Kidney (tissue), 2 donors: ENCODE measurements around the gene SNX15. TPM values are rescaled to one million over a fixed set of nuclear protein-coding genes. Genes with fewer than 3 reads are reported as not detected.

Experiments
- microRNA-seq: library from miRNA; unstranded; fragments of <30 nt; microRNA quantifications from one replicate; pipeline ENCODE4 v1.2.0, GENCODE V29; 2020
- polyA plus RNA-seq: library from polyadenylated mRNA; stranded (reverse); fragments of 350-450 nt; fragmentation: Illumina TruSeq; extraction: RNeasy Lipid Tissue Mini Kit (QIAGEN cat#74804); gene quantifications from one replicate; pipeline ENCODE4 v1.2.3, GENCODE V29; 2014; ENCODE audit warnings: low read depth, low replicate concordance; ENCODE audit not compliant: insufficient read depth
- total RNA-seq: library from RNA; stranded (reverse); fragmentation: NEBNext Ultra II Directional; extraction: Animal tissue kit (Norgen Biotek cat#: 25700); gene quantifications from one replicate; pipeline ENCODE4 v1.2.1, GENCODE V29; 2021
- donor health status: DM: yes; HTN: yes; CAD: no.

Gene SNX15
- total and polyA plus RNA-seq, 2 donors from 2014 or later: 27.7 to 29.6 TPM

Small RNAs within 50 kb of the gene (microRNA-seq; reads per million reads assigned to microRNA genes)
- not detected for gene MIR6879

Other genes starting within 250 kb of the SNX15 start
- 320 TPM for gene SF1, start 248.9 kb upstream of the SNX15 start, total RNA-seq
- gene SF1, start 248.9 kb upstream of the SNX15 start, polyA plus RNA-seq: 87.5 TPM
- 12.5 TPM for gene MAP4K2, start 224.2 kb upstream of the SNX15 start, total RNA-seq
- gene MAP4K2, start 224.2 kb upstream of the SNX15 start, polyA plus RNA-seq: 15.4 TPM
- gene MEN1, start 216.9 kb upstream of the SNX15 start, total RNA-seq: 20.9 TPM
- gene MEN1, start 216.9 kb upstream of the SNX15 start, polyA plus RNA-seq: 24.0 TPM
- gene CDC42BPG, start 182.8 kb upstream of the SNX15 start, total RNA-seq: 20.7 TPM
- 4.5 TPM for gene CDC42BPG, start 182.8 kb upstream of the SNX15 start, polyA plus RNA-seq
- 76.1 TPM for gene EHD1, start 148.8 kb upstream of the SNX15 start, total RNA-seq
- gene EHD1, start 148.8 kb upstream of the SNX15 start, polyA plus RNA-seq: 48.9 TPM
- 26.9 TPM for gene ATG2A, start 110.2 kb upstream of the SNX15 start, total RNA-seq
- 16.8 TPM for gene ATG2A, start 110.2 kb upstream of the SNX15 start, polyA plus RNA-seq
- gene PPP2R5B, start 102.8 kb upstream of the SNX15 start, total RNA-seq: 21.2 TPM
- 16.8 TPM for gene PPP2R5B, start 102.8 kb upstream of the SNX15 start, polyA plus RNA-seq
- gene GPHA2, start 91.5 kb upstream of the SNX15 start, total RNA-seq: not detected
- gene GPHA2, start 91.5 kb upstream of the SNX15 start, polyA plus RNA-seq: 0.99 TPM
- gene MAJIN, start 55.3 kb upstream of the SNX15 start, total RNA-seq: not detected
- 0.80 TPM for gene MAJIN, start 55.3 kb upstream of the SNX15 start, polyA plus RNA-seq
- gene BATF2, start 30.5 kb upstream of the SNX15 start, total RNA-seq: 5.9 TPM
- 8.8 TPM for gene BATF2, start 30.5 kb upstream of the SNX15 start, polyA plus RNA-seq
- gene ARL2, start 13.3 kb upstream of the SNX15 start, total RNA-seq: 91.6 TPM
- 284 TPM for gene ARL2, start 13.3 kb upstream of the SNX15 start, polyA plus RNA-seq
- gene SAC3D1, start 13.8 kb downstream of the SNX15 start, total RNA-seq: 6.8 TPM
- gene SAC3D1, start 13.8 kb downstream of the SNX15 start, polyA plus RNA-seq: 13.4 TPM
- 9.4 TPM for gene NAALADL1, start 31.1 kb downstream of the SNX15 start, total RNA-seq
- 17.1 TPM for gene NAALADL1, start 31.1 kb downstream of the SNX15 start, polyA plus RNA-seq
- gene CDCA5, start 56.6 kb downstream of the SNX15 start, total RNA-seq: 1.4 TPM
- gene CDCA5, start 56.6 kb downstream of the SNX15 start, polyA plus RNA-seq: 0.43 TPM
- 31.4 TPM for gene ZFPL1, start 56.8 kb downstream of the SNX15 start, total RNA-seq
- 43.1 TPM for gene ZFPL1, start 56.8 kb downstream of the SNX15 start, polyA plus RNA-seq
- 110 TPM for gene VPS51, start 68.8 kb downstream of the SNX15 start, total RNA-seq
- 98.3 TPM for gene VPS51, start 68.8 kb downstream of the SNX15 start, polyA plus RNA-seq
- 20.9 TPM for gene TM7SF2, start 84.4 kb downstream of the SNX15 start, total RNA-seq
- gene TM7SF2, start 84.4 kb downstream of the SNX15 start, polyA plus RNA-seq: 88.2 TPM
- 14.0 TPM for gene ZNHIT2, start 90.3 kb downstream of the SNX15 start, total RNA-seq
- gene ZNHIT2, start 90.3 kb downstream of the SNX15 start, polyA plus RNA-seq: 21.1 TPM
- 794 TPM for gene FAU, start 94.7 kb downstream of the SNX15 start, total RNA-seq
- 927 TPM for gene FAU, start 94.7 kb downstream of the SNX15 start, polyA plus RNA-seq
- 53.3 TPM for gene MRPL49, start 94.9 kb downstream of the SNX15 start, total RNA-seq
- 76.7 TPM for gene MRPL49, start 94.9 kb downstream of the SNX15 start, polyA plus RNA-seq
- gene SYVN1, start 107.1 kb downstream of the SNX15 start, total RNA-seq: 69.8 TPM
- 21.2 TPM for gene SYVN1, start 107.1 kb downstream of the SNX15 start, polyA plus RNA-seq
- gene SPDYC, start 142.8 kb downstream of the SNX15 start, total RNA-seq: not detected
- gene SPDYC, start 142.8 kb downstream of the SNX15 start, polyA plus RNA-seq: 0.43 TPM
- 328 TPM for gene CAPN1, start 154.5 kb downstream of the SNX15 start, total RNA-seq
- 92.5 TPM for gene CAPN1, start 154.5 kb downstream of the SNX15 start, polyA plus RNA-seq
- gene POLA2, start 234.5 kb downstream of the SNX15 start, total RNA-seq: 6.5 TPM
- gene POLA2, start 234.5 kb downstream of the SNX15 start, polyA plus RNA-seq: 13.6 TPM